SU-DHL-6 (cell line): ENCODE measurements around the gene NR1D2.

ENCODE experiments used
- H2AFZ ChIP-seq: fragments of 200-600 bp; sonication (generic); 2 replicates; pipeline ENCODE4 v1.6.1; 2014; ENCODE audit warnings: low read depth, mild to moderate bottlenecking, moderate library complexity, mixed read lengths, antibody characterized with exemption, low read length; ENCODE audit not compliant: severe bottlenecking
- H3F3A ChIP-seq: fragments of 200-600 bp; shearing (Covaris generic); 2 replicates; pipeline ENCODE4 v1.6.0; 2016; ENCODE audit warnings: antibody characterized with exemption, mild to moderate bottlenecking; ENCODE audit not compliant: insufficient read depth
- H3K27ac ChIP-seq: fragments of 200-600 bp; sonication (generic); 2 replicates; pipeline ENCODE4 v1.5.1; 2016; ENCODE audit warnings: low read depth, mild to moderate bottlenecking, low read length, moderate library complexity, mixed read lengths
- H3K27me3 ChIP-seq: fragments of 200-600 bp; sonication (generic), shearing (Covaris generic); 2 replicates; pipeline ENCODE4 v1.6.0; 2014; ENCODE audit warnings: mild to moderate bottlenecking, low read length
- H3K36me3 ChIP-seq: fragments of 200-600 bp; sonication (generic); 2 replicates; pipeline ENCODE4 v1.6.1; 2014; ENCODE audit warnings: mild to moderate bottlenecking, low read length, mixed read lengths
- H3K4me2 ChIP-seq: fragments of 300-600, 200-600 bp; shearing (Covaris generic), sonication (generic); 2 replicates; pipeline ENCODE4 v1.6.0; 2014; ENCODE audit warnings: low read length, low read depth, mild to moderate bottlenecking; ENCODE audit not compliant: poor library complexity, severe bottlenecking
- H3K4me3 ChIP-seq: fragments of 200-600 bp; sonication (generic); 2 replicates; pipeline ENCODE4 v1.5.1; 2014; ENCODE audit warnings: antibody characterized with exemption, low read length, mild to moderate bottlenecking, mixed read lengths; ENCODE audit not compliant: insufficient read depth, poor library complexity, severe bottlenecking
- H3K79me2 ChIP-seq: fragments of 200-600 bp; sonication (generic); 2 replicates; pipeline ENCODE4 v1.6.1; 2014; ENCODE audit warnings: mild to moderate bottlenecking, low read length, moderate library complexity; ENCODE audit not compliant: insufficient read depth
- H3K9ac ChIP-seq: fragments of 200-600 bp; sonication (generic); 2 replicates; pipeline ENCODE4 v1.7.0; 2014; ENCODE audit warnings: mild to moderate bottlenecking, low read length
- H3K9me2 ChIP-seq: fragments of 200-600 bp; sonication (generic); replicated peaks from 2 replicates; pipeline ENCODE4 v1.6.1; 2014; ENCODE audit warnings: low read length; ENCODE audit not compliant: insufficient read depth
- H3K9me3 ChIP-seq: fragments of 200-600 bp; sonication (generic); 2 replicates; pipeline ENCODE4 v1.6.1; 2014; ENCODE audit warnings: low read length, mixed read lengths; ENCODE audit not compliant: insufficient read depth
- H4K20me1 ChIP-seq: fragments of 200-600 bp; sonication (generic); 2 replicates; pipeline ENCODE4 v1.6.1; 2014; ENCODE audit warnings: low read depth, mild to moderate bottlenecking, antibody characterized with exemption, low read length, moderate library complexity, mixed read lengths
- EZH2phosphoT487 ChIP-seq: fragments of 200-600 bp; sonication (generic), shearing (Covaris generic); conservative IDR thresholded peaks from 2 replicates; pipeline ENCODE4 v1.6.1; 2018; ENCODE audit warnings: mild to moderate bottlenecking, antibody characterized with exemption, low read length, moderate library complexity, mixed read lengths
- TF ChIP-seq, protein P1 (sequence below): fragments of 200-600 bp; sonication (generic); IDR thresholded peaks from one replicate; pipeline ENCODE4 v1.5.1; 2017; ENCODE audit warnings: antibody characterized with exemption, mild to moderate bottlenecking, low read length, moderate library complexity; ENCODE audit not compliant: insufficient read depth, poor library complexity, severe bottlenecking

Gene NR1D2

DNA sequence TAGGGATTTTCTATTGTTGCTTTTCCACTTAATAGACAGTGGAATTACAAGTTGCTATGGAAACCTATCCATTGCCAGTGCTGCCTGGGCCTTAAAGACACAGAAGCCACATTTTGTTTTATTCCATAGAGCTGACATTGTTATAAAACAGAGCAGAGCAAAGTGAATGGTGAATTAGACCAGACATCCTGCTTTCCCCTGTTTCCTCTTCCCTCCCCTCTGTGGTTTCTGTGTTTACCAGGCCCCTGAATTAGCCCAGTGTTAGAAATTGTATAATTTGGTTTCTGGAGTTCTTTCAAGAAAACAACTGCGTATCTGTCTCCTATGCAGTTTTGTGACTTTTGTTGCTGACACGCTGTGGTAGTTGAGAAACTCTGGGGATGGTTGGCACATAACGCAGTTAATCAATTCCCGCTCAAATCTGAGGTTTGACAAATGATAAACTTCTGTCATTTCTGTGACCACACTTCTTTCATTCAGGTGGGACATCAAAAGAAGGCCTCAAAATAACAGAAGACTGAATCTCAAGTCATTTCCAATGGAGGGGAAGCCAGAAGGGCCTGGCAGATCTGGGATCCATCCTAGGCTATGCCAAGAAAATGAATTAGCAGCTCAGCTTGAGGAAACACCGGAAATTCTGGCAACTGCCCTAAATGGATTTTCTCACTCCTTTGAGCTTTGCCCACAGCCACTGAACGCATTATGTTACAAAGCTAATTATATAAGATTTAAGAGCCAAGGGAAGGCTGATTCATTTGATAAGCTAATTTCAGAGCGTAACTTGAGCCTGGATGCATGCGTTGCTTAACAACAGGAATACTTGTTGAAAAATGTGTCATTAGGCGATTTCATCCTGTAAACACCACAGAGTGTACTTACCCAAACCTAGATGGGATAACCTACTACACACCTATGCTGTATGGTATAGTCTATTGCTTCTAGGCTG lies 46.9 kb downstream of the NR1D2 start:
- H3K79me2 ChIP-seq: no peaks in the 10 kb centered on the region
- H3K27ac ChIP-seq: no peak overlapping the region
- no peak overlapping the region for H3K4me2 ChIP-seq
- H4K20me1 ChIP-seq: no peaks in the 10 kb centered on the region
- H2AFZ ChIP-seq: no peak overlapping the region
- H3F3A ChIP-seq: no peaks in the 10 kb centered on the region
- H3K36me3 ChIP-seq: no peaks in the 10 kb centered on the region
- no peaks in the 10 kb centered on the region for H3K9me3 ChIP-seq
- H3K9ac ChIP-seq: no peak overlapping the region
- TF ChIP-seq EZH2phosphoT487: no peak
- TF ChIP-seq, protein P1, sequence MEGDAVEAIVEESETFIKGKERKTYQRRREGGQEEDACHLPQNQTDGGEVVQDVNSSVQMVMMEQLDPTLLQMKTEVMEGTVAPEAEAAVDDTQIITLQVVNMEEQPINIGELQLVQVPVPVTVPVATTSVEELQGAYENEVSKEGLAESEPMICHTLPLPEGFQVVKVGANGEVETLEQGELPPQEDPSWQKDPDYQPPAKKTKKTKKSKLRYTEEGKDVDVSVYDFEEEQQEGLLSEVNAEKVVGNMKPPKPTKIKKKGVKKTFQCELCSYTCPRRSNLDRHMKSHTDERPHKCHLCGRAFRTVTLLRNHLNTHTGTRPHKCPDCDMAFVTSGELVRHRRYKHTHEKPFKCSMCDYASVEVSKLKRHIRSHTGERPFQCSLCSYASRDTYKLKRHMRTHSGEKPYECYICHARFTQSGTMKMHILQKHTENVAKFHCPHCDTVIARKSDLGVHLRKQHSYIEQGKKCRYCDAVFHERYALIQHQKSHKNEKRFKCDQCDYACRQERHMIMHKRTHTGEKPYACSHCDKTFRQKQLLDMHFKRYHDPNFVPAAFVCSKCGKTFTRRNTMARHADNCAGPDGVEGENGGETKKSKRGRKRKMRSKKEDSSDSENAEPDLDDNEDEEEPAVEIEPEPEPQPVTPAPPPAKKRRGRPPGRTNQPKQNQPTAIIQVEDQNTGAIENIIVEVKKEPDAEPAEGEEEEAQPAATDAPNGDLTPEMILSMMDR: no peak
- H3K4me3 ChIP-seq: no peak overlapping the region
- H3K9me2 ChIP-seq: no peaks in the 10 kb centered on the region
- no peaks in the 10 kb centered on the region for H3K27me3 ChIP-seq

DNA sequence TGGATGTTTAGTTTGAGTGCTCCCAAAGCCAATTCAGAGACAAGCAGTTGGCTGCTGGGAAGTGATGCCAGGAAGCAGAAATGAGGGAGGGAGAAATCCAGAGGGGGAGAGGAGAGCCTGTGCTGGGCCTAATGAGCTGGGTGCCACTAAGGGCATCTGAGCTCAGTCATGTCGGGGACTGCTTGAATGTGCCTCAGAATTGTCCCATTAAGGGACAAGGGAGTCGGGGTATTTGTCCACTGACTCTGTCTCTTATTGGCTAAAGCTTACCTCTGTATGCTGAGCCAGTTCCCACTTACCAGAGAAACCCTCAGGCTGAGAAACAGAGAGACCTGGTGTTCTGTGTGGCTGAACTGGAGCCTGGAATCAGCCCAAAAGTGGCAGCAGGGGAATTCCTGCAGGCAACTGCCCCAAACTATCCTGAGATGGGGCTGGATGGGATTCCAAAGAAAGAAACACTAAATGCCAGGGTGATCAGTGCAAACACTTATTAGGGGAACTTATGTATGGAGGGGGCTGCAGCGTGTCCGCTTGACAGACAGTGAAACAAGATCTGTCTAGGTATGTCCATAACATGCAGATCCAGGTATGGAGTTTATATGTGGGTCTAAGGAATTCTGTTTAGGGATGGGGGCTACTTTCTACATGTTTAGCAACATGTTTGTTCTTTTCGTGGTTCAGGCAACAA lies 48.6 kb downstream of the NR1D2 start:
- TF ChIP-seq EZH2phosphoT487: no peak
- TF ChIP-seq, protein P1: no peak
- no peaks in the 10 kb centered on the region for H3K79me2 ChIP-seq
- H3K4me3 ChIP-seq: no peak overlapping the region
- H3K9me3 ChIP-seq: no peaks in the 10 kb centered on the region
- no peak overlapping the region for H3K4me2 ChIP-seq
- no peaks in the 10 kb centered on the region for H3K36me3 ChIP-seq
- H3K27ac ChIP-seq: no peak overlapping the region
- H3K9me2 ChIP-seq: no peaks in the 10 kb centered on the region
- H2AFZ ChIP-seq: no peak overlapping the region
- no peaks in the 10 kb centered on the region for H3K27me3 ChIP-seq
- no peak overlapping the region for H3K9ac ChIP-seq
- H3F3A ChIP-seq: no peaks in the 10 kb centered on the region
- H4K20me1 ChIP-seq: no peaks in the 10 kb centered on the region

DNA sequence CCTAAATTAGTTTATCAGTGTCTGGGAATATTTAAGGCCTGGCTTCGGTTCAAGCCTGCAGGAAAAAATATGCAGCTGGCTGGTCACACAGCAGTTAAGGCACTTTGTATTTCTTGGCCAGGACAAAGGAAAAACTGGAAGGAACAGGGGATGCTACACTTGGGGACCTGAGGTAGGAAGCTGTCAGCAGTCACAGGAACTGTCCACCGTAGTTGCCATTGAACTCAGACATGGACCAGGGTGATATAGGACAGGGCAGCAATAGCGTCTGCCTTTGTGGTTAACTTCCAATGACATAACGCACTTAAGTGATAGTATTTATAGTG lies 49.1 kb downstream of the NR1D2 start:
- no peak overlapping the region for H3K27ac ChIP-seq
- H3K9ac ChIP-seq: no peak overlapping the region
- H2AFZ ChIP-seq: no peak overlapping the region
- no peak for TF ChIP-seq EZH2phosphoT487
- TF ChIP-seq, protein P1: no peak
- H3K79me2 ChIP-seq: no peaks in the 10 kb centered on the region
- H3K36me3 ChIP-seq: no peaks in the 10 kb centered on the region
- no peak overlapping the region for H3K4me3 ChIP-seq
- no peak overlapping the region for H3K4me2 ChIP-seq
- H3K27me3 ChIP-seq: no peaks in the 10 kb centered on the region
- no peaks in the 10 kb centered on the region for H3K9me2 ChIP-seq
- no peaks in the 10 kb centered on the region for H4K20me1 ChIP-seq
- H3F3A ChIP-seq: no peaks in the 10 kb centered on the region
- H3K9me3 ChIP-seq: no peaks in the 10 kb centered on the region
